Central memory CD4-positive, alpha-beta T cell (primary cell): ENCODE results near the gene SYNM.

Source experiments
- DNase-seq: peaks from one replicate; pipeline ENCODE4 v3.0.0; 2022

SYNM gene

GRCh38 chr15:99172989-99173388, 68.1 kb downstream of the SYNM start:
- DNase-seq: no peak

DNA sequence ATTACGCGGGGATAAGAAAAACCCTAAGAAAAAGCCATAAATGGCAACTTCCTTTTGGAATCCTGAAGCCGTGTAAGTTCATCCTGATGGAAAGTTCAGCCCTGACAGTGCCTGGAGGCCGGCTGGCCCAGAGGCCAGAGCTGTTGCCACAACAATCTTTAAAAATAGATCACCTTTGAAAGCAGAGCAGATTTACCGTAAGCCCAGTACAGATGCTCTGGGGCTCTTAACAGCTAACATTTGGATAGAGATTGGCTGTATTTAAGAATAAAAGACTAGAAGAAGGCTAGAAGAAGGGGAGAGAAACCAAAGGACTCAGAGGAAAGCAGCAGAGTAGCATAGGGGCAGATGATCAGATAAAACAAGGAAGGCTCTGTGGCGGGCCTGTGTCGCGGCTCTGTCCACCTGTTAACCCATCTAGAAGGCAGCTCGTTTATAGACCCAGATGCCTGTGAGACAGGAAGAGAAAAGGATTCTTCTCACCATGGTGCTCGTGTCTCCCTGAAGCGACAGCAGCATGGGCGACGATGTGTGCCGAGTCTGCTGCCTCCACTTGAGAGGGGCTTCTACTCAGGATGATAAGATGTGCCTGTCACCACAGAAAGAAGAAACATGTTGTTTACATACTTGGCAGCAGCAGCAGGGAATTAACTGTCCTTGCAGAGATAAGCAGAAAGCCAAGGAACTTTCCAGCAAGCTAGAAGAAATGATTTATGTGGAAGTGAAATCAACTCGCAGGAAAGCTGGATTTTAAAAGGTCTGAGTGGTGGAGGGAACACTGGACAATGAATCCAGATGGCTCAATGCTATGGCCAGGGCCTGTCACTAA, 69.9 kb downstream of the SYNM start:
- no peak for DNase-seq

GRCh38 chr15:99176757-99177156, 71.9 kb downstream of the SYNM start:
- DNase-seq: no peak

DNA sequence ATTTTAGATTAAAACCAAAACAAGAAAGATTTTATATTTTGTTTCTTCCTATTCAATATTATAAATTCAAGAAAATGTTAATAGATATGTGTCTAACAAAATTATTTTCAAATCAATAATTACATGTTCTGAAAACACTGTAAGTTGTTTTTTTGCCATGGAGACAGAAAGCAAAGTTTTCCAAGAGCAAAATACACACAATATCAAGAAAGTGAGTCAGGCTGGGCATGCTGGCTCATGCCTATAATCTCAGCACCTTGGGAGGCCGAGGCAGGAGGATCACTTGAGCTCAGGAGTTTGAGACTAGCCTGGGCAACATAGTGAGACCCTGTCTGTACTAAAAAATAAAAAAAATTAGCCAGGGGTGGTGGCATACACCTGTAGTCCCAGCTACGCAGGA, 72.8 kb downstream of the SYNM start:
- DNase-seq: no peak

DNA sequence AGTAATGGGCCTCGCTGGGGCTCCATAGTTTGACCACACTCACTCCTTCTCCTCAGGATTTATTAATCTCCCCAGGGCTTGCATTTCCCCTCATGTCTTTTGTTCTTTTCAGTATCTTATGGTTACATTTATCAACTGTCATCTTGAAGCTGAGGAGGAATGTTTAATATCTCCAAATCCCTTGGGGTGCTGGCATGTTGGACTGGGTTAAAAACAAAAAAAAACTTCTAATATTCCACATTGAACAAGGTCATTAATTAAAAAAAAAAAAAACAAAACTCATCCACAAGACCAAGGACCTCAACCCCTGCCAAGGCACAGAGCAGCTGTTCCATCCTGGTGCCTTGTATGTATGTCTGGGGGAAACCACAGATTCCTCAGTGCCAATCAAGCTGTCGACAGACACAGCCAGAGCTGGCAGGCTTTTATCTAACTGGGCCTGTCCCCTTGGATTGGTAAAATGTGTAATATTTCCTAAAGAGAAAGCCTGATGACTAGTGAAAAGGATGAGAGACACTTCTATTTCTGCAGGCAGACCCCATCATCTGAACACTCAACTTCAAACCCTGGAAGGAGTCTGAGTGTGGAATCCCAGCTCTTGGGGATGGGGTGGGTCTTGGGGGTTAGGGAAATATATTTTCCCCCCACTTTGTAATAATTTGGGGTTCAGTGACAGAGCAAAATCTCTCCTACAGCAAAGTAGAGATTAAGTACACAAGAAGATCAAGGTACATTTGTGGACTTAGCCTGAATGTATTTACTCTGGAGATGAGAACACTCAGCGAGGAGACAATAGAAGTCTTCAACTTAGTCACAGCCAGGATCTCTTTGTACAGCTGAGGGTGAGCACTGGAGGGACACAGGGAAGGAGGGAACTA, 75.4 kb downstream of the SYNM start:
- DNase-seq: no peak

DNA sequence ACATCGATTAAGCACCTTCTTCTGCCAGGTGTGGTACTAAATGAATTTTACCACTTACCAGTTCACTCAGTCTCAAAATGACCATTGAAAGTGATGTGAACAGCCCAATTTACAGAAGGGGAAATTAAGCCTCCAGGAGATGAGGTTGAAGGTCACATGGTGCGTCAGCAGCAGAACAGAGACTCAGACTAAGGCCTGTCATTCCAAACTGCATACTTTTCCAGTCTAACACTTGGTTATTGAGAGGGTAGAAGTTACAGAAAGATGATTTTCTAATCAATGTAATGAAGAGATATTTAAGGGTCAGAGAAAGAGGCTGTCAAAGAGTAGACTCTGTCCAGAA, 76.1 kb downstream of the SYNM start:
- no peak for DNase-seq

DNA sequence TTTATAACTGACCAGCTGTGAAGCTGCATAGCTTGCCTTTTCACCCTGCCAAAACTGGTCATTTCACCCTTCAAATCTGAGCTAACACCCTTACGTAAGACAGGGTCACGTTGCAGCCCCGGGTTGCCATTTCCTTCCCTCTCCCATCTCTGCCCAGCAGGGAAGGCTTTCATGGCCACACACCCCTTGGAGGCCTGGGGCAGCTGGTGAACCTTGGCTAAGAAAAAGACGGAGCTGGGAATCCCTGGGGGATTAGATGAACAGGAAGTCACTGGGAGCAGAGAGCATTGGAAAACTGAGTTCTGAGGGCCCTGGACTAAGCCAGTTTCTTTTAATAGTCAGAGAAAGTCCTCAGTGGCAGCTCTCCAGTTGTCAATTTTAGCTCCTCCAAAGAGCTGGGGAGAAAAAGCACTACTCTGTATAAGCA, 76.7 kb downstream of the SYNM start:
- DNase-seq: no peak

GRCh38 chr15:99182791-99183190, 77.9 kb downstream of the SYNM start:
- no peak for DNase-seq
